Ovary (tissue), 3 donors: ENCODE measurements around the gene SLC19A2.

Source experiments
- CTCF ChIP-seq, 3 donors: fragments of 450-650 bp in 2 of 3; fragments of 200-600 bp in 1 of 3; IDR thresholded peaks; one replicate each; pipeline versions ENCODE4 v1.5.1 to v1.8.0; 2016 to 2022; ENCODE audit warnings: antibody characterized with exemption in 3 of 3, mild to moderate bottlenecking in 1 of 3
- EP300 ChIP-seq: sonication (generic); formaldehyde crosslinking; IDR thresholded peaks from one replicate; pipeline ENCODE4 v1.6.1; 2017; ENCODE audit warnings: antibody characterized with exemption
- POLR2A ChIP-seq: fragments of 450-650 bp; IDR thresholded peaks from one replicate; pipeline ENCODE4 v1.6.1; 2017; ENCODE audit warnings: antibody characterized with exemption, mild to moderate bottlenecking, moderate library complexity
- donor health status: DM: no; HTN: no; CAD: no.

- TF ChIP-seq POLR2A = no peak
- peak in 2 of 3 donors; percentile 38 to 46 for TF ChIP-seq CTCF (IDR thresholded peaks at IDR 0.05)
- TF ChIP-seq EP300 = no peak
These were observed 19.2 kb downstream of the SLC19A2 start for GRCh38 chr1:169466259-169467230.
